ENCODE data around the gene ACTMAP.

GRCh38 chr19:40799558-40800338 is 49.5 kb upstream of the ACTMAP start:
- TF ChIP-seq CTCF (IDR thresholded peaks at IDR 0.05) (no peak), POLR2A (IDR thresholded peaks at IDR 0.05) (no peak)

Data from thyroid gland (tissue), 4 donors.